RCC 7860 (cell line): ENCODE measurements around the gene RPP25.
"Not testable (repeated sequence)": the region's sequence is repeated elsewhere in the genome, so short reads cannot be mapped to it uniquely, and the experiment has no call there.

Experiments used
- DNase-seq: peaks from one replicate; pipeline ENCODE4 v3.0.0-alpha.2; 2015; ENCODE audit warnings: low spot score
- FAIRE-seq: peaks from 2 replicates; lab custom pipeline; 2012; peaks lifted over from hg19 to GRCh38; lab: Jason Lieb, UNC

The RPP25 gene

DNA sequence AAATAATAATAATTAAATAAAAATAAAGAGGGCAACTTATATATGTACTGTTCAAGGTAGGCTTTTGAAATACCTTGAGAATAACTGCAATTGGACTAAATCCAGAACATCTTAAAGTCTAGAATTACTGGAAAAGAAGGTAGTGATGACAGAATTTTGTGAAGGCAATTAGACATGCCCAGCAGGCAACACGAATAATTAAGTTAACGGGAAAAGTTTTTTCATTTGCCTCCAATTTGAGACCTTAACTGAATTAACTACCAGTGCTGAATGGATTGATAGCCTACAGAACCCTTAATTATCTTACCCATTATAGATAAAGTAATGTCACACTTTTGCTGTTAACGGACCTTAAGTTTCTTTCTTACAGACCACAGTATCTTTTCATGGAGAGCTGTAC is 32.0 kb downstream of the RPP25 start:
- no peak for DNase-seq
- FAIRE-seq = no peak

- no peak for FAIRE-seq
- no peak for DNase-seq
Observed at GRCh38 chr15:74920456-74920855, 36.1 kb downstream of the RPP25 start.

GRCh38 chr15:74917676-74918075 is 38.9 kb downstream of the RPP25 start:
- DNase-seq (peak; percentile 7), FAIRE-seq (no peak)

GRCh38 chr15:74913799-74914198 is 42.8 kb downstream of the RPP25 start:
- not testable (repeated sequence) for FAIRE-seq, DNase-seq

GRCh38 chr15:74913041-74913440 is 43.5 kb downstream of the RPP25 start:
- FAIRE-seq = no peak
- no peak for DNase-seq

GRCh38 chr15:74908635-74909034 is 47.9 kb downstream of the RPP25 start:
- DNase-seq (no peak), FAIRE-seq (no peak)

GRCh38 chr15:74907163-74907870 is 49.3 kb downstream of the RPP25 start:
- DNase-seq (no peak), FAIRE-seq (no peak)

DNA sequence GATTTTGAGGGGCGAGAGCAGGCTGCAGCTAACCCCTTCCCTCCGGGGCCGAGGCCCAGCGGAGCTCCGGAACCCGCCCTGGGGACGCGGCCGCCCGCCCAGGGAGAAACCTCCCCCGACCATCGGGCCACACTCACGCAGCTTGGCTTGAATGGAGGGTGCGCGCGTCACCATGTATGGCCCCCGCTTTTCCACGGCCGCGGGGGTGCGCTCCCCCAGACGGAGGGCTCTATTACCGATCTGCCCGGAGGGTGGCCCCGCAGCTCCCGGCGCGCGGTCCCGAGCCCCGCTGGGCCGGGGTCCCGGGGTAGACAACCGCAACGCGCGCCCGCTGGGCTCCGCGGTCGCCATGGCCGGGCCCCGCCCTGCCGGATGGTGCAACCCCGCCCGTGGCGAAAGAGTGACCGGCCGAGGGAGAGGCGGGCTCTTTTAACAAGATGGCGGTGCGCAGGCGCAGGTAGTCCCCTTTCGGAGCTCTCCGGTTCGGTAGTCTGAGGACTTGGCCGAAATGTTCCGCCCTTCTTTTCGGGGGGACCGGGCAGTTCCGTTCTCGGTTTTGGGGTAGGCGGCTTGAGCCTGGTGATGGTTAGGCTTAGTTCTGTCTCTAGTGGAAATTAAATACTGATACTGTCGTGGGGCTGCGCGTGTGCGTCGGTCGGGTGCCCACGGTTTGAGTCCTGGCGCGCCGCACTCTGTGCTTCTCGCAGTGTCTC is 50.0 kb downstream of the RPP25 start, which contains the start of gene FAM219B:
Gene FAM219B, minus strand, starts transcription at position 402 of the 713 bp plus-strand sequence. Its CDS starts 51 bp downstream, at position 351.
- FAIRE-seq = no peak

GRCh38 chr15:74906067-74906449 is 50.5 kb downstream of the RPP25 start:
- no peak for FAIRE-seq
- no peak for DNase-seq

More for the DNA sequence above, 50.0 kb downstream of the RPP25 start, which contains the start of gene FAM219B:
- peak; percentile 58 for DNase-seq
